Brain microvascular endothelial cell (primary cell): ENCODE data around the gene NINJ1.

Experiments used
- DNase-seq: peaks from one replicate; pipeline ENCODE4 v3.0.0-alpha.2; 2020
- H3K27ac ChIP-seq: fragments of 250-450 bp; sonication (Bioruptor Pico); 2 replicates; pipeline ENCODE4 v1.5.1; 2020; ENCODE audit warnings: mild to moderate bottlenecking, moderate library complexity
- H3K27me3 ChIP-seq: fragments of 250-450 bp; sonication (Bioruptor Pico); replicated peaks from 2 replicates; pipeline ENCODE4 v1.5.1; 2020; ENCODE audit warnings: mild to moderate bottlenecking
- H3K36me3 ChIP-seq: fragments of 250-450 bp; sonication (Bioruptor Pico); replicated peaks from 2 replicates; pipeline ENCODE4 v1.5.1; 2020; ENCODE audit warnings: mild to moderate bottlenecking
- H3K4me3 ChIP-seq: 2 replicates; pipeline ENCODE4 v1.5.1; 2011; ENCODE audit warnings: low read depth, mild to moderate bottlenecking, control low read depth, low read length, moderate library complexity
- in situ Hi-C: cut with HindIII; loops from 2 replicates; pipeline ENCODE4 v1.10.0; 2017; ENCODE audit warnings: low sequenced_read_pairs, low pct_ligation_motif_present
- TF ChIP-seq, protein P1 (sequence below): IDR thresholded peaks from 2 replicates; pipeline ENCODE4 v1.5.1; 2011; ENCODE audit warnings: low read depth, mild to moderate bottlenecking, moderate library complexity, low read length, control low read depth, inconsistent platforms; ENCODE audit errors: missing control alignments

Gene NINJ1

DNA sequence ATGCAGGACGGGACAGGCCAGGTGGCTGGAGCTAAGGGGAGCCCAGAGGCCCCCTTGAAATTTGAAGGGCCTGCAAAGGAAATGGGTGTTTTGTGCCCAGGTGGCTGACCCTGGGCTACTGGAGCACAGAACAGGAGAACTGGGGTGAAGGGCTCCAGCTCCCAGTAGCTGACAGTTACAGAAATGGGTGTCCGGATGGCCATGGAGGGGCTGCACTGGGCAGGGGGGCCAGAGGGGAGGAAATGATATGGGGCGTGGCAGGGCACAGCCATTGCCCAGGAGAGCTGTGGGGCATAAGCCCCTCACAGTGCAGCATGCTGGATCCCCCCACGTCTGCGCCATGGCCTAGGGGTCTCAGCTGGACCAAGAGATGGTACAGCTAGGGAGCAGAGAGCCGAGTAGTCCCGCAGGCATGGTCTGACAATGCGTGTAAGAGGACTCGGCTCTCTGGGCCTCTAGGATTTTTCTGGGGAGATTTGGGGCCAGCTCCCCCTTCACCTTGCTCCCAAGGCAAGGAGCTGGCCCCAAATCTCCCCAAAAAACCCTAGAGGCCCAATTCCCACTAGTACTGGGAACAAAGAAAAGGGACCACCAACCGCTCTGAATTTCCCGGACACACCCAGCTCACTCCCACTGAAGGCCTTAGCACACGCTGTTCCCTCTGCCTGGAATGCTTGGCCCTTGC, 45.9 kb downstream of the NINJ1 start:
- in situ Hi-C loops, result no loop called here
- Histone ChIP-seq H3K4me3 (no peak overlapping the region), H3K27me3 (no peaks in the 10 kb centered on the region), H3K36me3 (no peaks in the 10 kb centered on the region), H3K27ac (no peak overlapping the region)
- TF ChIP-seq, protein P1, sequence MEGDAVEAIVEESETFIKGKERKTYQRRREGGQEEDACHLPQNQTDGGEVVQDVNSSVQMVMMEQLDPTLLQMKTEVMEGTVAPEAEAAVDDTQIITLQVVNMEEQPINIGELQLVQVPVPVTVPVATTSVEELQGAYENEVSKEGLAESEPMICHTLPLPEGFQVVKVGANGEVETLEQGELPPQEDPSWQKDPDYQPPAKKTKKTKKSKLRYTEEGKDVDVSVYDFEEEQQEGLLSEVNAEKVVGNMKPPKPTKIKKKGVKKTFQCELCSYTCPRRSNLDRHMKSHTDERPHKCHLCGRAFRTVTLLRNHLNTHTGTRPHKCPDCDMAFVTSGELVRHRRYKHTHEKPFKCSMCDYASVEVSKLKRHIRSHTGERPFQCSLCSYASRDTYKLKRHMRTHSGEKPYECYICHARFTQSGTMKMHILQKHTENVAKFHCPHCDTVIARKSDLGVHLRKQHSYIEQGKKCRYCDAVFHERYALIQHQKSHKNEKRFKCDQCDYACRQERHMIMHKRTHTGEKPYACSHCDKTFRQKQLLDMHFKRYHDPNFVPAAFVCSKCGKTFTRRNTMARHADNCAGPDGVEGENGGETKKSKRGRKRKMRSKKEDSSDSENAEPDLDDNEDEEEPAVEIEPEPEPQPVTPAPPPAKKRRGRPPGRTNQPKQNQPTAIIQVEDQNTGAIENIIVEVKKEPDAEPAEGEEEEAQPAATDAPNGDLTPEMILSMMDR, result no peak
- DNase-seq, result no peak

DNA sequence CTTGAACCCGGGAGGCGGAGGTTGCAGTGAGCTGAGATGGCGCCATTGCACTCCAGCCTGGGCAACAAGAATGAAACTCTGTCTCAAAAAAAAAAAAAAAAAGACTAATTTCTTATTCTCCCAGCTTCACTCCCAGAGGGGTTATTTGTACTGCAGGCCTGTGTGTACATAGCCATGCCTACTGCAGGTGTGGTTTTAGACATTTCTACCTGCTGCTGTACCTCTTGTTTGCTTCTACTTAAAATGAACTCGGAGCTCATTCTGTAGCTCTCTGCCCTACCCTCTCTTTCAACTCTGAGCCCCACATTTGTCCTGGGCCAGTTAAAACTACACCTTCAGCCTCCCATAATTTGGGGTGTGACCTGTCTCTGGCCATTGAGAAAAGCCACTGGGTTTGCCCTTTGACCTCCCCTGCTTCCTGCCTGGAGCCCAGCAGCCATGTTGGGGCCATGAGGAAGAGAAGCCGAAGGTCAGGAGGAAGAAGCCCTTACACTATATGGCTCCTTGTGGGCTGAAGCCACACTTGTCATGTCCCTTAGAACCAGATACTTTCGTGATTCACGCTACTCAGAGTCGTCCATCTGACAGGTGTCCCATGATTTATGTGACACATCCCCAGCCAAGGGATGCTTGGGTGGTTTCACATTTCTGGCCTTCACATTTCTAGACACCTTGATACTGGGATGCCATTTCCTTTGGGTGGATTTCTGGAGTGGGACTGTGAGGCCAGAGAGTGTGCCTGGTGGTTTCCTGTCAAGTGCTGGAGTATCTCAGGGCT, 47.4 kb downstream of the NINJ1 start:
- H3K27ac ChIP-seq, result no peak overlapping the region
- no peaks in the 10 kb centered on the region for H3K27me3 ChIP-seq
- TF ChIP-seq, protein P1, result no peak
- in situ Hi-C loops, result no loop called here
- H3K36me3 ChIP-seq, result no peaks in the 10 kb centered on the region
- DNase-seq, result no peak
- H3K4me3 ChIP-seq, result no peak overlapping the region

DNA sequence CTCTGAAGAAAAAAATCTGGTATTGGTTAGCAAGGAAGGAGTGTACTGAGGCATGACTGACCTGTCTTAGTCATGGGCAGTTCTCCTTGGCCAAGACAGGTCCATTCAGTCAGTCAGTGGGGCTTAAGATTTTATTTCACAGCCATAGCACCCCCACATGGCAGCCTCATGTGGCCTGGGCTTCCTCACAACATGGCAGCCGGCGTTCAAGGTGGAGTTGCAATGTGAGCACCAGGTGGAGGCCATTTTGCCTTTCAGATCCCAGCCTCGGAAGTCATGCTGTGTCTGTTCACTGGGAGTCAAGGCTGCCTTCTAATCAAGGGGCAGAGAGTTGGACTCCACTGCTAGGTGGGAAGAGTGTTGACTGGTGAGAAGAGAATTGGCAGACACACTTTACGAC, 48.4 kb downstream of the NINJ1 start:
- TF ChIP-seq, protein P1, result no peak

DNA sequence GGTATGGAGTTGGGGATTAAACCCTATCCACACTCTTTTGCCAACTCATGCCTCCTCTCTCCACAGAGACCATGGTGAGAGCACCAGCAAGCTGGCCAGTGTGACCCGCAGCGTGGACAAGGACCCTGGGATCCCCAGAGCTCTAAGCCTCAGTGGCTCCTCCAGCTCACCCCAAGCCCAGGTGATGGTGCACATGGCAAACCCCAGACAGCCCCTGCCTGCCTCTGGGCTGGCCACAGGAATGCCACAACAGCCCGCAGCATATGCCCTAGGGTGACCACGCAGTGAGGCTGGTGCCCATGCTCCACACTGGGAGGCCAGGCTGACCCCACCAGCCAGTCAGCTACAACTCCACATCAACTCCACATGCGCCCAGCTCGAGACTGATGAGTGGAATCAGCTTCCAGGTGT, 49.6 kb downstream of the NINJ1 start:
- in situ Hi-C loops, result no loop called here
- TF ChIP-seq, protein P1, result no peak
- H3K36me3 ChIP-seq, result no peaks in the 10 kb centered on the region
- no peak overlapping the region for H3K27ac ChIP-seq
- DNase-seq, result no peak
- H3K4me3 ChIP-seq, result no peak overlapping the region
- no peaks in the 10 kb centered on the region for H3K27me3 ChIP-seq

More for the DNA sequence above, 48.4 kb downstream of the NINJ1 start:
- H3K27me3 ChIP-seq, result no peaks in the 10 kb centered on the region
- in situ Hi-C loops, result no loop called here
- no peak overlapping the region for H3K27ac ChIP-seq
- no peak for DNase-seq
- no peak overlapping the region for H3K4me3 ChIP-seq
- no peaks in the 10 kb centered on the region for H3K36me3 ChIP-seq

DNA sequence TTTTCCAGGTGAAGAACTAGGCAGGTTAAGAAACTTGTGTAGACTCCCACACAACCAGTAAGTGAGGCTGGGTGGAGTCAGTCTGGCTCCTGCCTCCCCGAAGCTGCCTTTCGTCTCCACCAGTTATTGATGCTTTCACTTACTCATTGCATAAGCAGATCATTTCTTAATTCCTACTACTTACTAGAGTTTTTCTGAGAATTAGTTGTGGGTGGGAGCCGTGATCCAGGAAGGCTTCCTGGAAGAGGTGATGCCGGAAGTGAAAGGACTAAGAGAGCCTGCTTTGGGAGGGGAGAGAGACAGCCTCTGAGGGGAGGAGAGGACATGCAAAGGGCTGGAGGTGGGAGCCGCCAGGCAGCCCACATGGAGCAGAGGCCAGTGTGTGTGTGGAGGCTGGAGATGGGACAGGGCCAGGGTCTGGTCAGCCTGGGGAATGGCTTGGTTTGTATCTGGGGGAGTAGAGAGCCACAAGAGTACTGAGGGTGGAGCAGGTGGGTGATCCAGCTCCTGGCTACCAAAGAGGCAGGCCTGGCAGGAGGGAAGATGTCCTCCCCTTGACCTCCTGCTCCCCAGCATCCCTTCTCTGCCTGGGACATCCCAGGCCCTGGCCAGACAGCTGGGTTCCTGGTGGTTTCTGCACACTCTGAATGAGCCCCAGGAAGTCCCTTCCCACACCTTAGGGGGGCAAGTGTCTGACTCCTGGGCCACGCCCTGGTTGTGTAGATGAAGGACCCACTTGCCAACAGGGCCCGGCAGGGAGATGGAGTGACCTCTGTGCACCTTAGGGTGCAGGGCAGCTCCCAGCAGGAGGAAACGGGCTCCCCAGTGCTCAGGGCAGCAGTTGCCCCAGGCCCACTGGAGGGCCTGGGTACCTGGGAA, 50.2 kb downstream of the NINJ1 start:
- no peak for DNase-seq
- in situ Hi-C loops, result no loop called here
- TF ChIP-seq, protein P1, result no peak
- Histone ChIP-seq H3K4me3 (no peak overlapping the region), H3K27ac (no peak overlapping the region), H3K36me3 (no peaks in the 10 kb centered on the region), H3K27me3 (no peaks in the 10 kb centered on the region)
